Right ventricle myocardium superior (tissue), 1 donor: ENCODE results near the gene TNFRSF25. TPM values are rescaled to one million over a fixed set of nuclear protein-coding genes. Genes with fewer than 3 reads are reported as not detected.
A peak's percentile ranks its signal among the peaks of the same experiment; 100 is the strongest.

ENCODE experiments used
- ATAC-seq: fragments of 200-7000 bp; cut with Tn5 transposase; one replicate; pipeline ENCODE4 v1.9.1; 2020; ENCODE audit warnings: mild to moderate bottlenecking; ENCODE audit not compliant: poor library complexity
- DNase-seq: peaks from one replicate; pipeline ENCODE4 v3.0.0-alpha.2; 2020
- intact Hi-C: fragments of 100-400 bp; cut with DNase I; formaldehyde crosslinking; loops from one replicate; pipeline ENCODE4 v1.11.2; 2022
- total RNA-seq: library from RNA; stranded (reverse); fragmentation: NEBNext Ultra II Directional; extraction: Animal tissue kit (Norgen Biotek cat#: 25700); gene quantifications from one replicate; pipeline ENCODE4 v1.2.1, GENCODE V29; 2021
- donor health status: DM: no; HTN: yes; CAD: no; lungs with severe emphysema.

Gene TNFRSF25
- total RNA-seq, 1 donor from 2014 or later: 13.7 TPM

GRCh38 chr1:6490181-6491080 is 24.5 kb upstream of the TNFRSF25 start:
- intact Hi-C loops: no loop called here
- DNase-seq: peak; percentile 75
- peak; percentile 79 for ATAC-seq

GRCh38 chr1:6489799-6490180 is 23.8 kb upstream of the TNFRSF25 start:
- ATAC-seq (peak; percentile 70), DNase-seq (peak; percentile 80)
- intact Hi-C loops: loop anchor here (5.0 kb wide), 2 partner anchors 33 to 158 kb away; no protein-coding TSS in a partner anchor

GRCh38 chr1:6489383-6489765 is 23.4 kb upstream of the TNFRSF25 start:
- ATAC-seq (no peak), DNase-seq (no peak)
- intact Hi-C loops: loop anchor here (5.0 kb wide), 2 partner anchors 33 to 158 kb away; no protein-coding TSS in a partner anchor

- DNase-seq: no peak
- intact Hi-C loops: loop anchor here (5.0 kb wide), 2 partner anchors 34 to 159 kb away; no protein-coding TSS in a partner anchor
- no peak for ATAC-seq
Observed at GRCh38 chr1:6488602-6489382, 22.8 kb upstream of the TNFRSF25 start.

GRCh38 chr1:6487804-6488484 is 22.0 kb upstream of the TNFRSF25 start:
- ATAC-seq (no peak), DNase-seq (no peak)
- intact Hi-C loops: loop anchor here (5.0 kb wide), 2 partner anchors 34 to 159 kb away; no protein-coding TSS in a partner anchor

GRCh38 chr1:6486433-6487011 is 20.5 kb upstream of the TNFRSF25 start:
- ATAC-seq (peak; percentile 74), DNase-seq (peak; percentile 92)
- intact Hi-C loops: loop anchor here (5.0 kb wide), 2 partner anchors 36 to 161 kb away; no protein-coding TSS in a partner anchor

- peak; percentile 10 for ATAC-seq
- DNase-seq: no peak
- intact Hi-C loops: loop anchor here (5.0 kb wide), 2 partner anchors 37 to 162 kb away; no protein-coding TSS in a partner anchor
Observed at GRCh38 chr1:6485168-6486101, 19.5 kb upstream of the TNFRSF25 start.

GRCh38 chr1:6484826-6485167 is 18.8 kb upstream of the TNFRSF25 start:
- intact Hi-C loops: loop anchor here (5.0 kb wide), 2 partner anchors 38 to 163 kb away; no protein-coding TSS in a partner anchor
- DNase-seq (no peak), ATAC-seq (no peak)

GRCh38 chr1:6483761-6484117 is 17.8 kb upstream of the TNFRSF25 start:
- intact Hi-C loops: no loop called here
- DNase-seq (no peak), ATAC-seq (no peak)

- DNase-seq (no peak), ATAC-seq (no peak)
- intact Hi-C loops: no loop called here
Observed at GRCh38 chr1:6483017-6483760, 17.2 kb upstream of the TNFRSF25 start.

- intact Hi-C loops: no loop called here
- DNase-seq: no peak
- ATAC-seq: no peak
Observed at GRCh38 chr1:6481820-6482219, 15.8 kb upstream of the TNFRSF25 start.

GRCh38 chr1:6477039-6477820 is 11.3 kb upstream of the TNFRSF25 start:
- no peak for ATAC-seq
- intact Hi-C loops: no loop called here
- DNase-seq: no peak

GRCh38 chr1:6476483-6476882 is 10.5 kb upstream of the TNFRSF25 start:
- DNase-seq (no peak), ATAC-seq (no peak)
- intact Hi-C loops: no loop called here

GRCh38 chr1:6475381-6476133 is 9.6 kb upstream of the TNFRSF25 start:
- DNase-seq (peak; percentile 81), ATAC-seq (peak; percentile 79)
- intact Hi-C loops: no loop called here

- ATAC-seq: no peak
- intact Hi-C loops: no loop called here
- DNase-seq: no peak
Observed at GRCh38 chr1:6474815-6475282, 8.9 kb upstream of the TNFRSF25 start.
